Peyer's patch (tissue), 4 donors: Measurements from ENCODE around the gene FAM200C. TPM values are rescaled to one million over a fixed set of nuclear protein-coding genes. Genes with fewer than 3 reads are reported as not detected.

Experiments used
- DNase-seq, 3 donors: peaks; one replicate each; pipeline ENCODE4 v3.0.0-alpha.2; 2017 to 2019
- H3K27ac ChIP-seq, 4 donors: fragments of 200-600 bp; sonication (generic); one replicate each; pipeline ENCODE4 v1.5.1; 2016 to 2019
- H3K27me3 ChIP-seq, 2 donors: fragments of 200-600 bp; sonication (generic); one replicate each; pipeline ENCODE4 v1.5.1; 2019
- H3K36me3 ChIP-seq, 3 donors: fragments of 200-600 bp; sonication (generic); one replicate each; pipeline ENCODE4 v1.5.1; 2016 to 2019
- H3K4me1 ChIP-seq, 4 donors: fragments of 200-600 bp; sonication (generic); one replicate each; pipeline ENCODE4 v1.5.1; 2016 to 2019
- H3K4me3 ChIP-seq, 4 donors: fragments of 200-600 bp; sonication (generic); 1 replicate in 3 of 4; 2 replicates in 1 of 4; pipeline ENCODE4 v1.5.1; 2016 to 2019; ENCODE audit warnings: mild to moderate bottlenecking in 1 of 4
- H3K9me3 ChIP-seq, 4 donors: fragments of 200-600 bp; sonication (generic); one replicate each; pipeline ENCODE4 v1.5.1; 2016 to 2019; ENCODE audit warnings: mild to moderate bottlenecking in 1 of 4
- CTCF ChIP-seq, 6 experiments: fragments of 450-650 bp in 4 of 6; fragments of 200-600 bp in 2 of 6; sonication (generic) in 1 of 6; IDR thresholded peaks; one replicate each; pipeline ENCODE4 v1.5.1; 2017 to 2019; ENCODE audit warnings: antibody characterized with exemption in 6 of 6, mild to moderate bottlenecking in 3 of 6, moderate library complexity in 1 of 6
- POLR2A ChIP-seq, 2 donors: fragments of 450-650 bp; IDR thresholded peaks; one replicate each; pipeline ENCODE4 v1.5.1; 2017; ENCODE audit warnings: antibody characterized with exemption in 2 of 2, mild to moderate bottlenecking in 2 of 2, moderate library complexity in 2 of 2
- total RNA-seq, 4 donors: library from RNA; depleted of rRNA; stranded (reverse); fragments of >200 nt; gene quantifications; one replicate each; pipeline ENCODE4 v1.1.0, GENCODE V29; 2016

FAM200C gene
- total RNA-seq, 4 donors from 2014 or later = 0.66 to 2.3 (median 1.1) TPM; not detected in 1

GRCh38 chr5:160379511-160379910, 20.3 kb downstream of the FAM200C start:
- no peaks in the 10 kb centered on the region for H3K9me3 ChIP-seq
- H3K4me3 ChIP-seq = no peak overlapping the region
- TF ChIP-seq POLR2A (IDR thresholded peaks at IDR 0.05) = no peak
- no peaks in the 10 kb centered on the region for H3K36me3 ChIP-seq
- H3K27ac ChIP-seq = no peak overlapping the region
- DNase-seq = no peak
- no peaks in the 10 kb centered on the region for H3K4me1 ChIP-seq
- H3K27me3 ChIP-seq = no peaks in the 10 kb centered on the region

- H3K4me1 ChIP-seq = no peaks in the 10 kb centered on the region
Measured at GRCh38 chr5:160378330-160378729, 21.5 kb downstream of the FAM200C start.

GRCh38 chr5:160377651-160378050, 22.2 kb downstream of the FAM200C start:
- Histone ChIP-seq H3K27ac (no peak overlapping the region), H3K36me3 (no peaks in the 10 kb centered on the region), H3K27me3 (no peaks in the 10 kb centered on the region), H3K4me3 (no peak overlapping the region), H3K9me3 (no peaks in the 10 kb centered on the region), H3K4me1 (no peaks in the 10 kb centered on the region)
- DNase-seq = no peak
- no peak for TF ChIP-seq CTCF (IDR thresholded peaks at IDR 0.05)

More at GRCh38 chr5:160378330-160378729, 21.5 kb downstream of the FAM200C start:
- no peak for DNase-seq
- no peaks in the 10 kb centered on the region for H3K27me3 ChIP-seq
- no peak overlapping the region for H3K4me3 ChIP-seq
- no peak overlapping the region for H3K27ac ChIP-seq
- no peaks in the 10 kb centered on the region for H3K36me3 ChIP-seq
- no peaks in the 10 kb centered on the region for H3K9me3 ChIP-seq
- TF ChIP-seq CTCF (IDR thresholded peaks at IDR 0.05) = no peak
- TF ChIP-seq POLR2A (IDR thresholded peaks at IDR 0.05) = no peak

GRCh38 chr5:160376416-160376815, 23.4 kb downstream of the FAM200C start:
- Histone ChIP-seq H3K9me3 (no peaks in the 10 kb centered on the region), H3K36me3 (no peaks in the 10 kb centered on the region), H3K4me1 (no peaks in the 10 kb centered on the region), H3K27me3 (no peaks in the 10 kb centered on the region), H3K4me3 (no peak overlapping the region), H3K27ac (no peak overlapping the region)
- no peak for DNase-seq
- TF ChIP-seq CTCF (IDR thresholded peaks at IDR 0.05) (no peak), POLR2A (IDR thresholded peaks at IDR 0.05) (no peak)

GRCh38 chr5:160375701-160376100, 24.2 kb downstream of the FAM200C start:
- Histone ChIP-seq H3K36me3 (no peaks in the 10 kb centered on the region), H3K9me3 (no peaks in the 10 kb centered on the region), H3K27me3 (no peaks in the 10 kb centered on the region), H3K4me1 (no peaks in the 10 kb centered on the region), H3K27ac (no peak overlapping the region), H3K4me3 (no peak overlapping the region)
- no peak for TF ChIP-seq POLR2A (IDR thresholded peaks at IDR 0.05)
- TF ChIP-seq CTCF (IDR thresholded peaks at IDR 0.05) = no peak
- DNase-seq = no peak

GRCh38 chr5:160375166-160375565, 24.7 kb downstream of the FAM200C start:
- no peak overlapping the region for H3K27ac ChIP-seq
- no peaks in the 10 kb centered on the region for H3K36me3 ChIP-seq
- H3K4me3 ChIP-seq = no peak overlapping the region
- H3K9me3 ChIP-seq = no peaks in the 10 kb centered on the region
- no peaks in the 10 kb centered on the region for H3K27me3 ChIP-seq
- TF ChIP-seq POLR2A (IDR thresholded peaks at IDR 0.05) (no peak), CTCF (IDR thresholded peaks at IDR 0.05) (no peak)
- DNase-seq = no peak
- no peaks in the 10 kb centered on the region for H3K4me1 ChIP-seq
